Activated naive CD4-positive, alpha-beta T cell treated with anti-CD3 and anti-CD28 coated beads for 36 hours (primary cell): ENCODE measurements around the gene DIAPH2. TPM values are rescaled to one million over a fixed set of nuclear protein-coding genes. Genes with fewer than 3 reads are reported as not detected.
"Not testable (repeated sequence)": the region's sequence is repeated elsewhere in the genome, so short reads cannot be mapped to it uniquely, and the experiment has no call there.

Source experiments
- CTCF ChIA-PET: fragments of 350-600 bp; sonication (Branson Sonifier 250); formaldehyde crosslinking; loops from one replicate; lab custom pipeline; 2021; ENCODE audit warnings: antibody characterized with exemption; lab: Charles Lee
- DNase-seq: peaks from one replicate; pipeline ENCODE4 v3.0.0-alpha.2; 2020
- H3K27ac Mint-ChIP-seq: one replicate; pipeline ENCODE4 v1.8.0; 2021; ENCODE audit warnings: mild to moderate bottlenecking, mixed read lengths
- H3K27me3 Mint-ChIP-seq: one replicate; pipeline ENCODE4 v1.8.0; 2021; ENCODE audit warnings: low read depth, mixed read lengths
- H3K36me3 Mint-ChIP-seq: one replicate; pipeline ENCODE4 v1.8.0; 2021; ENCODE audit warnings: low read depth, mixed read lengths
- H3K4me1 Mint-ChIP-seq: one replicate; pipeline ENCODE4 v1.8.0; 2021; ENCODE audit warnings: low read depth, mixed read lengths
- H3K4me3 Mint-ChIP-seq: one replicate; pipeline ENCODE4 v1.8.0; 2021; ENCODE audit warnings: mild to moderate bottlenecking, moderate library complexity, mixed read lengths
- H3K9me3 Mint-ChIP-seq: one replicate; pipeline ENCODE4 v1.8.0; 2021; ENCODE audit warnings: mixed read lengths
- intact Hi-C: fragments of 100-400 bp; cut with micrococcal nuclease; formaldehyde crosslinking; loops from one replicate; pipeline ENCODE4 v1.15.1; 2023
- total RNA-seq, 2 experiments: library from RNA; stranded (reverse); gene quantifications; one replicate each; pipeline ENCODE4 v1.2.3, GENCODE V29; 2021

The DIAPH2 gene
- total RNA-seq, 2 experiments from 2014 or later = 9.3 to 9.4 TPM

GRCh38 chrX:96841325-96841724, 156.7 kb downstream of the DIAPH2 start:
- no peak overlapping the region for H3K27ac Mint-ChIP-seq
- no peaks in the 10 kb centered on the region for H3K4me1 Mint-ChIP-seq
- H3K4me3 Mint-ChIP-seq = no peak overlapping the region
- CTCF ChIA-PET = no interaction called here
- DNase-seq = no peak
- no peaks in the 10 kb centered on the region for H3K9me3 Mint-ChIP-seq
- no peaks in the 10 kb centered on the region for H3K27me3 Mint-ChIP-seq
- H3K36me3 Mint-ChIP-seq = no peaks in the 10 kb centered on the region
- intact Hi-C loops = no loop called here

- H3K4me1 Mint-ChIP-seq, H3K4me3 Mint-ChIP-seq, H3K9me3 Mint-ChIP-seq, CTCF ChIA-PET, DNase-seq, H3K36me3 Mint-ChIP-seq, H3K27ac Mint-ChIP-seq, intact Hi-C loops, H3K27me3 Mint-ChIP-seq: not testable (repeated sequence)
These were observed 157.2 kb downstream of the DIAPH2 start for GRCh38 chrX:96841866-96842265.

- H3K27ac Mint-ChIP-seq = no peak overlapping the region
These were observed 158.9 kb downstream of the DIAPH2 start for GRCh38 chrX:96843566-96843965.

GRCh38 chrX:96846841-96847240, 162.2 kb downstream of the DIAPH2 start:
- DNase-seq = no peak
- Mint-ChIP-seq H3K4me3 (no peak overlapping the region), H3K27me3 (no peaks in the 10 kb centered on the region), H3K9me3 (no peaks in the 10 kb centered on the region), H3K4me1 (no peaks in the 10 kb centered on the region), H3K27ac (no peak overlapping the region), H3K36me3 (no peaks in the 10 kb centered on the region)
- intact Hi-C loops = no loop called here
- CTCF ChIA-PET = no interaction called here

More at GRCh38 chrX:96843566-96843965, 158.9 kb downstream of the DIAPH2 start:
- Mint-ChIP-seq H3K4me1 (no peaks in the 10 kb centered on the region), H3K27me3 (no peaks in the 10 kb centered on the region), H3K36me3 (no peaks in the 10 kb centered on the region), H3K4me3 (no peak overlapping the region), H3K9me3 (no peaks in the 10 kb centered on the region)
- CTCF ChIA-PET = no interaction called here
- DNase-seq = no peak
- intact Hi-C loops = no loop called here

- H3K36me3 Mint-ChIP-seq, H3K4me3 Mint-ChIP-seq, H3K4me1 Mint-ChIP-seq, H3K27ac Mint-ChIP-seq, H3K9me3 Mint-ChIP-seq, H3K27me3 Mint-ChIP-seq, CTCF ChIA-PET, intact Hi-C loops, DNase-seq: not testable (repeated sequence)
These were observed 174.8 kb downstream of the DIAPH2 start for GRCh38 chrX:96859422-96859821.

DNA sequence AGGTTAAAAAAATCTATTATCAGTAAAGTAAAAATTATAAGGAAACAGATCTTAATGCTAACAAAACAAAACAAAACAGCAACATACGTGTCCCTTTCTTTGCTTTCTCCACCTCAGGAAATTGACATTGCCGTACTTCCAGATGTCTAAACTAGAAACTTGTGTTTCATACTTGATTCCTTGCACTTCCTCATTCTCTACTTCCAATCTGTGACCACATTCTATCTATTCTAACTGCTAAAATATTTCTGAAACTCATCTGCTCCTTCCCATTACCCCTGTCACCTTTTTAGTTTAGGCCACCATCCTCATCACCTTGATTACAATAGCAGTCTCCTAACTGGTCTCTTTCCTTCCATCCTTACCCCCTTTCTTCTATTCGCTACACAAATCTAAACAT, 176.6 kb downstream of the DIAPH2 start:
- Mint-ChIP-seq H3K36me3 (no peaks in the 10 kb centered on the region), H3K4me1 (no peaks in the 10 kb centered on the region), H3K27me3 (no peaks in the 10 kb centered on the region), H3K27ac (no peak overlapping the region), H3K4me3 (no peak overlapping the region), H3K9me3 (no peaks in the 10 kb centered on the region)
- intact Hi-C loops = no loop called here
- no peak for DNase-seq
- CTCF ChIA-PET = no interaction called here

DNA sequence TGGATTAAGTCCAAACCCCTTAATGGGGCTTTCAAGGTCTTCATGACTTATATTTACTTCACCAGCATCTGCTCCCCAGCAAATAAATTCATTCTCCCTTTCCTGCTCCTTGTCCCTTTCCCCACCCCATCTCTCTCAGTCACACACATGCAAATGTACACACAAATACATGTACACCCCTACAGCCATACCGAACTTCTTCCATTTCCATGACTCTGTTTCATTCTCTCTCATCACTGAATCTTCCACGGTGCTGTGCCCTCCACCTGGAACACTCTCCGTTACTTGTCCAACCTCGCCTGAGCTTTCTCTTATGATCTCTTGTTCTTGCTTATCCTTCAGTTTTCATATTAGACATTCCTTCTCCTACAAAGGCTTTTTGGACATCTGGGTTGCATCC, 177.0 kb downstream of the DIAPH2 start:
- H3K9me3 Mint-ChIP-seq = no peaks in the 10 kb centered on the region
- intact Hi-C loops = no loop called here
- H3K4me1 Mint-ChIP-seq = no peaks in the 10 kb centered on the region
- no peaks in the 10 kb centered on the region for H3K36me3 Mint-ChIP-seq
- DNase-seq = no peak
- H3K4me3 Mint-ChIP-seq = no peak overlapping the region
- no peak overlapping the region for H3K27ac Mint-ChIP-seq
- CTCF ChIA-PET = no interaction called here
- H3K27me3 Mint-ChIP-seq = no peaks in the 10 kb centered on the region

- Mint-ChIP-seq H3K4me1 (no peaks in the 10 kb centered on the region), H3K9me3 (no peaks in the 10 kb centered on the region), H3K4me3 (no peak within 1 kb of the TSS), H3K27ac (no peak within 1 kb of the TSS), H3K36me3 (peaks cover 3% of the 10 kb centered on the region), H3K27me3 (no peaks in the 10 kb centered on the region)
- CTCF ChIA-PET = no interaction called here
- intact Hi-C loops = no loop called here
- no peak for DNase-seq
These were observed 199.0 kb downstream of the DIAPH2 start, which contains the start of gene RPA4 for GRCh38 chrX:96883608-96884007. RPA4 (plus strand) TSS chrX:96883908; CDS start chrX:96884311, 403 bp downstream.

DNA sequence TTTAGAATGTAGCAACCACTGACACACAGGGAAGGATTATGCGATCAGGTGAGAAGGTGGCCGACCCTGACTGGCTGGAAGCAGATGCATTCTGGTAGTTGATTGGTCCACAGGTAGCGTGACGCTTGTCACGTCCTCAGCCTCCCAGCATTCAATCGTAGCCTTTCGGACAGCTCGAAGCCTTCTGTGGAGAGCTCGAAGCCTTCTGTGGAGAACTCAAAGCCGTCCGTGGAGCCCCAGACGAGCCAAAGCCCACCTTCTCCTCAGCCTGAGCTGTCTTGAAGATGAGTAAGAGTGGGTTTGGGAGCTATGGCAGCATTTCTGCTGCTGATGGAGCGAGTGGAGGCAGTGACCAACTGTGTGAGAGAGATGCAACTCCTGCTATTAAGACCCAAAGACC, 199.4 kb downstream of the DIAPH2 start:
- Mint-ChIP-seq H3K36me3 (peaks cover 3% of the 10 kb centered on the region), H3K27ac (no peak overlapping the region), H3K4me3 (no peak overlapping the region), H3K9me3 (no peaks in the 10 kb centered on the region), H3K27me3 (no peaks in the 10 kb centered on the region), H3K4me1 (no peaks in the 10 kb centered on the region)
- CTCF ChIA-PET = no interaction called here
- DNase-seq = no peak
- intact Hi-C loops = no loop called here

DNA sequence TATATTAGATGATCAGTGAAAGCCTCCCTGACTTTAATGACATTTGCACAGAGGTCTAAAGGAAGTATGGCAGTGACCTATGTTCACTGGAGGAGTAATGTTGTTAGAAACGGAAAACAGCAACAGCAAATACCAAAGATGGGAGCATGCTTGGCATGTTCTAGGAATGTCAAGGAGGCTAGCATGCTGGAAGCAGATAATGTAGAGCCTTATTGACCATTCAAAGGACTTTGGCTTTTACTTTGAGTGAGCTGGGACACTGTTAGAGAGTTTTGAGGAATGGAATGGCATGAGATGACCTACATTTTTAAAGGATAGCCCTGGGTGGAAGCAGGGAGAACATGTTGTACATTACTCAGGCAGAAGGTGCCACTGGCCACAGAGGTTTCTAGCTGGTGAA, 205.1 kb downstream of the DIAPH2 start:
- H3K9me3 Mint-ChIP-seq = no peaks in the 10 kb centered on the region
- CTCF ChIA-PET = interaction anchor here (0.6 kb wide), 1 partner anchor 159 kb away, joined by 3 read pairs; no protein-coding TSS in a partner anchor
- no peak overlapping the region for H3K4me3 Mint-ChIP-seq
- H3K27ac Mint-ChIP-seq = no peak overlapping the region
- intact Hi-C loops = no loop called here
- H3K36me3 Mint-ChIP-seq = peaks cover 3% of the 10 kb centered on the region
- no peaks in the 10 kb centered on the region for H3K4me1 Mint-ChIP-seq
- no peaks in the 10 kb centered on the region for H3K27me3 Mint-ChIP-seq
- DNase-seq = no peak

GRCh38 chrX:96906741-96907140, 222.1 kb downstream of the DIAPH2 start:
- Mint-ChIP-seq H3K27me3 (no peaks in the 10 kb centered on the region), H3K9me3 (no peaks in the 10 kb centered on the region), H3K27ac (no peak overlapping the region), H3K4me1 (no peaks in the 10 kb centered on the region), H3K36me3 (no peaks in the 10 kb centered on the region), H3K4me3 (no peak overlapping the region)
- intact Hi-C loops = no loop called here
- CTCF ChIA-PET = no interaction called here
- DNase-seq = no peak

DNA sequence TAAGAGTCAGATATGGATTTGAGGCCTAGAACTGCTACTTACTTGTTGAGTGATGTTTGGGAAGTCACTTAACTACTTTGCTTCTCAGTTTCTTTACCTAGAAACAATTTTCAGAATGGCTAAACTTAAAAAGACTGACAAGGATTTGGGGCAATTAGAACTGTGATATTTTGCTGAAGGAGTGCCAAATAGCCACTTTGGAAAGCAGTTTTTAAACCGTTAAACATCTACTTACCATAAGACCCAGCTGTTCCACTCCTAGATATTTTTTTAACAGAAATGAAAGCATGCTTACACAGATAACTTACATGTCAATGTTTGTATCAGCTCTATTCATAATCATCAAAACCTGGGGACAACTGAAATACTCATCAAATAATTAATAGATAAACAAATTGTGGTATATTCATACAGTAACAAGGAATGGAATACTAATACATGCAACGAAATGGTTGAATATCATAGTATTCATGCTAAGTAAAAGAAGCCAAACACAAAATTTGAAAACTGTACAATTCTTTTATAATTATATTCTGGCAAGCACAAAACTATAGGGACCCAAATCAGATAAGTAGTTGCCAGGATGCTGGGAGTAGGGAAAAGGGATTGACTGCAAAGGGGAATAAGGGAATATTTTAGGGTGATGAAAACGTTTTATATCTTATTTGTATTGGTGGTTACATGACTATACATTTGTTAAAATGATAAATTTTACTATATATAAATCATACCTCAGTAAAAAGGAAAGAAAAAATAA, 223.1 kb downstream of the DIAPH2 start:
- no peaks in the 10 kb centered on the region for H3K4me1 Mint-ChIP-seq
- no peaks in the 10 kb centered on the region for H3K27me3 Mint-ChIP-seq
- H3K36me3 Mint-ChIP-seq = no peaks in the 10 kb centered on the region
- CTCF ChIA-PET = no interaction called here
- H3K9me3 Mint-ChIP-seq = no peaks in the 10 kb centered on the region
- intact Hi-C loops = no loop called here
- DNase-seq = no peak
- no peak overlapping the region for H3K27ac Mint-ChIP-seq
- no peak overlapping the region for H3K4me3 Mint-ChIP-seq

GRCh38 chrX:96909291-96909690, 224.6 kb downstream of the DIAPH2 start:
- no peak overlapping the region for H3K27ac Mint-ChIP-seq
- no peaks in the 10 kb centered on the region for H3K27me3 Mint-ChIP-seq

More at GRCh38 chrX:96909291-96909690, 224.6 kb downstream of the DIAPH2 start:
- CTCF ChIA-PET = no interaction called here
- no peak for DNase-seq
- H3K4me3 Mint-ChIP-seq = no peak overlapping the region
- H3K9me3 Mint-ChIP-seq = no peaks in the 10 kb centered on the region
- H3K4me1 Mint-ChIP-seq = no peaks in the 10 kb centered on the region
- intact Hi-C loops = no loop called here
- no peaks in the 10 kb centered on the region for H3K36me3 Mint-ChIP-seq
